GM21825 (cell line): ENCODE data around the gene ATP1A3.

Source experiments
- ATAC-seq: cut with Tn5 transposase; IDR thresholded peaks from one replicate; pipeline ENCODE4 v1.9.1; 2021; ENCODE audit warnings: mild to moderate bottlenecking, moderate library complexity; ENCODE audit not compliant: unreplicated experiment

The ATP1A3 gene

GRCh38 chr19:41988947-41989346 lies 5.1 kb downstream of the ATP1A3 start:
- ATAC-seq: no peak

GRCh38 chr19:41987141-41987860 lies 6.7 kb downstream of the ATP1A3 start:
- no peak for ATAC-seq

GRCh38 chr19:41984961-41985360 lies 9.1 kb downstream of the ATP1A3 start:
- no peak for ATAC-seq

GRCh38 chr19:41981724-41982123 lies 12.3 kb downstream of the ATP1A3 start:
- no peak for ATAC-seq

GRCh38 chr19:41978470-41978869 lies 15.6 kb downstream of the ATP1A3 start:
- no peak for ATAC-seq

- no peak for ATAC-seq
These were observed 16.1 kb downstream of the ATP1A3 start for GRCh38 chr19:41977916-41978315.

GRCh38 chr19:41974652-41975051 lies 19.4 kb downstream of the ATP1A3 start:
- no peak for ATAC-seq

GRCh38 chr19:41971363-41971762 lies 22.7 kb downstream of the ATP1A3 start:
- ATAC-seq: no peak

GRCh38 chr19:41969772-41970458 lies 24.1 kb downstream of the ATP1A3 start:
- no peak for ATAC-seq

GRCh38 chr19:41968751-41969595 lies 25.1 kb downstream of the ATP1A3 start:
- ATAC-seq: no peak

- no peak for ATAC-seq
These were observed 26.8 kb downstream of the ATP1A3 start for GRCh38 chr19:41967054-41967783.

GRCh38 chr19:41965106-41965505 lies 28.9 kb downstream of the ATP1A3 start:
- ATAC-seq: no peak

GRCh38 chr19:41960973-41961372 lies 33.1 kb downstream of the ATP1A3 start:
- no peak for ATAC-seq

- ATAC-seq: peak; percentile 82
These were observed 34.7 kb downstream of the ATP1A3 start, which contains the start of gene RABAC1 for GRCh38 chr19:41959056-41960053. Gene RABAC1 (minus strand): TSS chr19:41959321. CDS start chr19:41959292, 29 bp downstream.

GRCh38 chr19:41958367-41959055 lies 35.5 kb downstream of the ATP1A3 start:
- peak; percentile 40 for ATAC-seq

GRCh38 chr19:41957838-41958366 lies 36.1 kb downstream of the ATP1A3 start:
- ATAC-seq: no peak

GRCh38 chr19:41957161-41957837 lies 36.7 kb downstream of the ATP1A3 start:
- ATAC-seq: no peak

- ATAC-seq: no peak
These were observed 37.4 kb downstream of the ATP1A3 start for GRCh38 chr19:41956621-41957020.
